Spleen (tissue), 11 donors: ENCODE results near the gene DDI2. TPM values are rescaled to one million over a fixed set of nuclear protein-coding genes. Genes with fewer than 3 reads are reported as not detected.
A peak's percentile ranks its signal among the peaks of the same experiment; 100 is the strongest.
"Not testable (repeated sequence)": the region's sequence is repeated elsewhere in the genome, so short reads cannot be mapped to it uniquely, and the experiment has no call there.

ENCODE experiments used
- DNase-seq: peaks from one replicate; pipeline ENCODE4 v3.0.0-alpha.2; 2020
- H3K27ac ChIP-seq, 8 donors: fragments of 200-600 bp; sonication (generic) in 7 of 8; 1 replicate in 4 of 8; 2 replicates in 4 of 8; pipeline versions ENCODE4 v1.5.0 to v1.8.0; 2016 to 2021; ENCODE audit warnings: inconsistent platforms in 4 of 8, mild to moderate bottlenecking in 4 of 8, moderate library complexity in 1 of 8
- H3K27me3 ChIP-seq, 7 donors: fragments of 200-600 bp; sonication (generic) in 6 of 7; replicated peaks in 1 of 7; 1 replicate in 4 of 7; 2 replicates in 3 of 7; pipeline versions ENCODE4 v1.5.0 to v1.8.0; 2016 to 2021; ENCODE audit warnings: inconsistent platforms in 3 of 7, mild to moderate bottlenecking in 1 of 7
- H3K36me3 ChIP-seq, 6 donors: fragments of 200-600 bp; sonication (generic) in 5 of 6; 1 replicate in 4 of 6; 2 replicates in 2 of 6; pipeline versions ENCODE4 v1.5.0 to v1.8.0; 2016 to 2021; ENCODE audit warnings: inconsistent platforms in 2 of 6
- H3K4me1 ChIP-seq, 6 donors: fragments of 200-600 bp; sonication (generic) in 5 of 6; 1 replicate in 3 of 6; 2 replicates in 3 of 6; pipeline versions ENCODE4 v1.5.0 to v1.8.0; 2016 to 2021; ENCODE audit warnings: inconsistent platforms in 3 of 6
- H3K4me3 ChIP-seq, 8 donors: fragments of 200-600 bp; sonication (generic) in 7 of 8; 1 replicate in 4 of 8; 2 replicates in 4 of 8; pipeline versions ENCODE4 v1.5.0 to v1.8.0; 2016 to 2021; ENCODE audit warnings: inconsistent platforms in 4 of 8, mild to moderate bottlenecking in 4 of 8, moderate library complexity in 2 of 8
- H3K9me3 ChIP-seq, 8 donors: fragments of 200-600 bp; sonication (generic) in 7 of 8; 1 replicate in 4 of 8; 2 replicates in 4 of 8; pipeline versions ENCODE4 v1.5.0 to v1.8.0; 2016 to 2021; ENCODE audit warnings: inconsistent platforms in 4 of 8
- CTCF ChIP-seq, 11 experiments: fragments of 200-600 bp in 7 of 11; fragments of 450-650 bp in 4 of 11; sonication (generic) in 4 of 11; IDR thresholded peaks in 8 of 11; conservative IDR thresholded peaks in 3 of 11; 1 replicate in 7 of 11; 2 replicates in 4 of 11; pipeline versions ENCODE4 v1.4.0 to v1.8.0; 2016 to 2021; ENCODE audit warnings: antibody characterized with exemption in 11 of 11, inconsistent platforms in 4 of 11, mild to moderate bottlenecking in 1 of 11
- POLR2A ChIP-seq, 3 donors: fragments of 450-650 bp; IDR thresholded peaks; one replicate each; pipeline ENCODE4 v1.5.1; 2017; ENCODE audit warnings: antibody characterized with exemption in 3 of 3, mild to moderate bottlenecking in 1 of 3
- POLR2AphosphoS5 ChIP-seq, 3 donors: sonication (generic); formaldehyde crosslinking; IDR thresholded peaks; one replicate each; pipeline ENCODE4 v1.5.1; 2017; ENCODE audit warnings: antibody characterized with exemption in 3 of 3
- whole genome bisulfite sequencing, 5 donors: extraction: QIAGEN DNeasy Blood & Tissue Kit in 3 of 5; methylation state at CpG; one replicate each; pipeline versions ENCODE4 v1.1.5 to v1.1.7; 2013 to 2018; 5-methylcytosine and 5-hydroxymethylcytosine counted together
- intact Hi-C: fragments of 100-400 bp; cut with DNase I; formaldehyde crosslinking; loops from one replicate; pipeline ENCODE4 v1.15.0; 2023; ENCODE audit warnings: low total_unique reads
- polyA plus RNA-seq, 3 donors: library from polyadenylated mRNA; stranded (reverse); fragments of 200-250 nt; gene quantifications; one replicate each; pipeline ENCODE4 v1.2.1, GENCODE V29; 2013
- total RNA-seq, 7 donors: library from RNA; depleted of rRNA in 3 of 7; stranded (reverse); fragments of >200 nt in 3 of 7; fragmentation: NEBNext Ultra II Directional in 4 of 7; extraction: Animal tissue kit (Norgen Biotek cat#: 25700) in 4 of 7; gene quantifications; one replicate each; pipeline versions ENCODE4 v1.1.0 to v1.2.1, GENCODE V29; 2016 to 2021
- donor health status: healthy with polysubstance abuse.
- donor health status: DM: no; HTN: no; CAD: no; lungs with moderate emphysema.
- donor health status: DM: no; HTN: no; CAD: no.
- donor health status: Bipolar disorder and iron deficiency.
- donor health status: healthy.
- donor health status: DM: no; HTN: no; CAD: no.
- donor health status: DM: yes; HTN: yes; CAD: no.

The DDI2 gene
- total and polyA plus RNA-seq, 10 donors: 4.8 to 75.4 (median 45.2) TPM

- Histone ChIP-seq H3K27me3 (no peaks in the 10 kb centered on the region), H3K9me3 (no peaks in the 10 kb centered on the region), H3K4me1 (no peaks in the 10 kb centered on the region), H3K36me3 (peaks cover 0 to 100% (median 75%) of the 10 kb centered on the region in 6 donors), H3K4me3 (no peak overlapping the region), H3K27ac (no peak overlapping the region)
- TF ChIP-seq CTCF (IDR thresholded peaks at IDR 0.05 in 8 of 11, conservative IDR thresholded peaks at IDR 0.05 in 3 of 11): no peak
- 78 to 89% (median 87%) methylated on average over 2 of the region's 2 CpGs for WGBS, 5 donors
- intact Hi-C loops: no loop called here
- no peak for DNase-seq
These were observed 33.2 kb downstream of the DDI2 start for GRCh38 chr1:15650433-15650832.

GRCh38 chr1:15652130-15652529, 34.9 kb downstream of the DDI2 start:
- H3K27ac ChIP-seq, H3K4me3 ChIP-seq, intact Hi-C loops, H3K27me3 ChIP-seq, H3K9me3 ChIP-seq, DNase-seq: not testable (repeated sequence)
- peaks cover 0 to 100% (median 78%) of the 10 kb centered on the region in 6 donors for H3K36me3 ChIP-seq
- peaks cover 0 to 10% (median 0%) of the 10 kb centered on the region in 6 donors for H3K4me1 ChIP-seq
- WGBS, 5 donors: 96 to 100% (median 100%) methylated on average over 1 to 6 of the region's 6 CpGs

- WGBS, 5 donors: 93 to 97% (median 95%) methylated on average over 6 of the region's 6 CpGs
- H3K36me3 ChIP-seq: peaks cover 0 to 100% (median 75%) of the 10 kb centered on the region in 6 donors
These were observed 36.9 kb downstream of the DDI2 start for GRCh38 chr1:15654091-15654690.

GRCh38 chr1:15656464-15656863, 39.2 kb downstream of the DDI2 start:
- WGBS, 5 donors: 84 to 93% (median 88%) methylated on average over 3 of the region's 3 CpGs
- Histone ChIP-seq H3K27ac (peak overlapping the region in 4 of 8 donors; percentile 3 to 47 (median 20)), H3K4me3 (no peak overlapping the region), H3K9me3 (no peaks in the 10 kb centered on the region), H3K27me3 (no peaks in the 10 kb centered on the region), H3K36me3 (peaks cover 4 to 100% (median 75%) of the 10 kb centered on the region in 6 donors), H3K4me1 (peaks cover 0 to 15% (median 0%) of the 10 kb centered on the region in 6 donors)
- no peak for DNase-seq
- intact Hi-C loops: no loop called here
- TF ChIP-seq POLR2A (IDR thresholded peaks at IDR 0.05) (no peak), CTCF (IDR thresholded peaks at IDR 0.05 in 8 of 11, conservative IDR thresholded peaks at IDR 0.05 in 3 of 11) (no peak), POLR2AphosphoS5 (IDR thresholded peaks at IDR 0.05) (no peak)

More at GRCh38 chr1:15654091-15654690, 36.9 kb downstream of the DDI2 start:
- Histone ChIP-seq H3K27me3 (no peaks in the 10 kb centered on the region), H3K4me3 (no peak overlapping the region), H3K4me1 (peaks cover 0 to 15% (median 0%) of the 10 kb centered on the region in 6 donors), H3K27ac (no peak overlapping the region), H3K9me3 (no peaks in the 10 kb centered on the region)
- intact Hi-C loops: no loop called here
- TF ChIP-seq CTCF (IDR thresholded peaks at IDR 0.05 in 8 of 11, conservative IDR thresholded peaks at IDR 0.05 in 3 of 11) (no peak), POLR2AphosphoS5 (IDR thresholded peaks at IDR 0.05) (no peak), POLR2A (IDR thresholded peaks at IDR 0.05) (no peak)
- DNase-seq: no peak
